Psoas muscle (tissue), 8 donors: ENCODE measurements around the gene SPTBN4. TPM values are rescaled to one million over a fixed set of nuclear protein-coding genes. Genes with fewer than 3 reads are reported as not detected.

Experiments
- ATAC-seq, 4 donors: fragments of 200-7000 bp; cut with Tn5 transposase; one replicate each; pipeline ENCODE4 v1.9.1; 2020; ENCODE audit warnings: moderate library complexity in 3 of 4, mild to moderate bottlenecking in 2 of 4
- DNase-seq, 2 donors: peaks; one replicate each; pipeline ENCODE4 v3.0.0-alpha.2; 2020
- H3K27ac ChIP-seq: fragments of 200-600 bp; one replicate; pipeline ENCODE4 v1.8.0; 2022
- H3K27me3 ChIP-seq, 3 donors: fragments of 200-600 bp in 1 of 3; one replicate each; pipeline versions ENCODE4 v1.6.1 to v1.8.0; 2013 to 2022; ENCODE audit warnings: low read length in 2 of 3, mild to moderate bottlenecking in 2 of 3, moderate library complexity in 1 of 3; ENCODE audit not compliant: insufficient read depth in 3 of 3
- H3K36me3 ChIP-seq, 2 donors: fragments of 200-600 bp in 1 of 2; one replicate each; pipeline versions ENCODE4 v1.6.1 to v1.8.0; 2013 to 2022; ENCODE audit warnings: low read depth in 1 of 2, mild to moderate bottlenecking in 1 of 2, moderate library complexity in 1 of 2; ENCODE audit not compliant: insufficient read depth in 1 of 2
- H3K4me1 ChIP-seq: fragments of 200-600 bp; one replicate; pipeline ENCODE4 v1.8.0; 2022
- H3K4me3 ChIP-seq: fragments of 200-600 bp; one replicate; pipeline ENCODE4 v1.8.0; 2022; ENCODE audit warnings: mild to moderate bottlenecking
- H3K9me3 ChIP-seq: fragments of 200-600 bp; one replicate; pipeline ENCODE4 v1.8.0; 2022
- CTCF ChIP-seq: fragments of 200-600 bp; IDR thresholded peaks from one replicate; pipeline ENCODE4 v1.8.0; 2022; ENCODE audit warnings: antibody characterized with exemption
- WGBS, 3 donors: extraction: QIAGEN DNeasy Blood & Tissue Kit; methylation state at CpG; one replicate each; pipeline versions ENCODE4 v1.1.6 to v1.1.7; 2013; 5-methylcytosine and 5-hydroxymethylcytosine counted together
- intact Hi-C, 2 donors: fragments of 100-400 bp; cut with DNase I; formaldehyde crosslinking; loops; one replicate each; pipeline versions ENCODE4 v1.11.0 to v1.14.2; 2022
- polyA plus RNA-seq, 3 donors: library from polyadenylated mRNA; stranded (reverse); fragments of 200-250 nt; gene quantifications; one replicate each; pipeline ENCODE4 v1.2.3, GENCODE V29; 2013
- total RNA-seq, 4 donors: library from RNA; stranded (reverse); fragmentation: NEBNext Ultra II Directional in 2 of 4; extraction: Animal tissue kit (Norgen Biotek cat#: 25700) in 2 of 4; gene quantifications; one replicate each; pipeline versions ENCODE4 v1.2.1 to v1.2.4, GENCODE V29; 2021 to 2023
- donor health status: healthy with polysubstance abuse.
- donor health status: DM: no; HTN: no; CAD: no; lungs with moderate emphysema.
- donor health status: Bipolar disorder and iron deficiency.
- donor health status: healthy.
- donor health status: DM: yes; HTN: yes; CAD: no.
- donor health status: DM: no; HTN: no; CAD: no.
- donor health status: DM: no; HTN: no; CAD: no.
- donor health status: DM: yes; HTN: yes; CAD: no.

The SPTBN4 gene
- total and polyA plus RNA-seq, 7 donors, result 0.66 to 4.7 (median 2.8) TPM

GRCh38 chr19:40575326-40575725, 108.5 kb downstream of the SPTBN4 start:
- no peaks in the 10 kb centered on the region for H3K27me3 ChIP-seq
- intact Hi-C loops, result no loop called here
- WGBS, 3 donors, result 68 to 77% (median 77%) methylated on average over 18 of the region's 18 CpGs

DNA sequence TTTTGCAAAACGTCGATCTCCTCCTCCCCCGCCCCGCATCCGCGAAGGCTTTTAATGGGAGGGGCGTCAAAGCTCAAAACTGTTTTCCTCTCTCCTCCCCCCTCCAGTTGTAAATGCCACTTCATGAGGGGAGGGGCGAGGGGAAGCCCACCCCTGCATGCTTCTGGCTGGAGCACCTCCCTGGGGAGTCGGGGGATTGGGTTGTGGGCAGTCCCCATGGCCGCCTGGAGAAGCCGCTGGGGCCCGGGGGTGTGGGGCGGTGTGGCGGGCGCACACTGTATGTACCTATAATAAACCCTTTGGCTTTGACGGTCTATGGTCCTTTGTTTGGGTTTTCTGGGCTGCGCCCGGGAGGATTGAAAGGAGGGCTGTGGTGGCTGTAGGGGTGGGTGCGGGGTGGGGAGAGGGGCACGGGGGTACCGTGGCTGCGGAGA, 109.4 kb downstream of the SPTBN4 start:
- ATAC-seq (peak in 2 of 4 donors; percentile 5 to 8), DNase-seq (peak; percentile 30 to 58)
- Histone ChIP-seq H3K27ac (no peak overlapping the region), H3K36me3 (peaks cover 0 to 18% of the 10 kb centered on the region in 2 donors), H3K4me3 (peak overlapping the region; percentile 89), H3K4me1 (no peaks in the 10 kb centered on the region), H3K27me3 (no peaks in the 10 kb centered on the region), H3K9me3 (no peaks in the 10 kb centered on the region)
- no peak for TF ChIP-seq CTCF
- intact Hi-C loops, result no loop called here
- 4 to 6% (median 5%) methylated on average over 21 to 22 of the region's 22 CpGs for WGBS, 3 donors

More at GRCh38 chr19:40575326-40575725, 108.5 kb downstream of the SPTBN4 start:
- ATAC-seq, result no peak
- H3K9me3 ChIP-seq, result no peaks in the 10 kb centered on the region
- no peak for TF ChIP-seq CTCF
- DNase-seq, result no peak
- H3K4me3 ChIP-seq, result no peak overlapping the region
- H3K4me1 ChIP-seq, result no peaks in the 10 kb centered on the region
- no peak overlapping the region for H3K27ac ChIP-seq
- peaks cover 0 to 9% of the 10 kb centered on the region in 2 donors for H3K36me3 ChIP-seq

- WGBS, 3 donors, result 1% methylated on average over 34 to 55 of the region's 55 CpGs
- H3K4me1 ChIP-seq, result no peaks in the 10 kb centered on the region
- peak within 1 kb of the TSS; percentile 89 for H3K4me3 ChIP-seq
- ATAC-seq (peak; percentile 98 to 99 (median 99)), DNase-seq (peak; percentile 96 to 97)
- TF ChIP-seq CTCF, result no peak
- H3K27ac ChIP-seq, result peak within 1 kb of the TSS; percentile 80
- no peaks in the 10 kb centered on the region for H3K9me3 ChIP-seq
- intact Hi-C loops, result no loop called here
- H3K27me3 ChIP-seq, result no peaks in the 10 kb centered on the region
- H3K36me3 ChIP-seq, result peaks cover 0 to 24% of the 10 kb centered on the region in 2 donors
These were observed 110.0 kb downstream of the SPTBN4 start, which contains the start of gene SHKBP1 for GRCh38 chr19:40576585-40577451. TSS of gene SHKBP1 (plus strand) at chr19:40576873. CDS start at chr19:40576900, 27 bp downstream.

DNA sequence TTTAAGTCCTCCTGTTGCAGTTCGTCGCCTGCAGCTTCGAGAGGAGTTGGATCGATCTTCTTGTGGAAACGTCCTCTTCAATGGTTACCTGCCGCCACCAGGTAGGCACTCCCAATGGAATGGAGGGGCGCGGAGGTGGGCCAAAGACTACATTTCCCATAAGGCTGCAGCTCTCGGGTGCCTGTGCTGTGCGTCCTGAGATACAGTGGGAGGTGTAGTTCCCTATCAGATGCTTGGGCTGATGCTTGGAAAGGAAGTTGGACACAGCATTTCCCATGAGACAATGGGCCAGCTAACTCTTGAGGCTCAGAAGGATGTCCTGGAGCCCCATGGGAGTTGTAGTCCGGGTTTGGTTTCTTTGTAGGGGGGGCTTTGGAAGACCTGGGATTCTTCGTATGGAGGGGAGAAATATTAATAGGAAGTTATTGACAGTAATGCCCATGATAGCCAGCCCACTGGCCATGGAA, 111.7 kb downstream of the SPTBN4 start:
- Histone ChIP-seq H3K27me3 (no peaks in the 10 kb centered on the region), H3K4me3 (no peak overlapping the region), H3K4me1 (no peaks in the 10 kb centered on the region), H3K36me3 (peaks cover 0 to 35% of the 10 kb centered on the region in 2 donors), H3K27ac (no peak overlapping the region), H3K9me3 (no peaks in the 10 kb centered on the region)
- DNase-seq (no peak), ATAC-seq (peak in 1 of 4 donors; percentile 12)
- intact Hi-C loops, result no loop called here
- no peak for TF ChIP-seq CTCF
- 77 to 79% (median 78%) methylated on average over 12 of the region's 12 CpGs for WGBS, 3 donors
